ENCODE results near the gene PARD3B.

The PARD3B gene

GRCh38 chr2:204770735-204771134 lies 225.5 kb downstream of the PARD3B start:
- no peak for DNase-seq (ENCODE audit: low spot score)

GRCh38 chr2:204771721-204772120 lies 226.4 kb downstream of the PARD3B start:
- no peak for DNase-seq (ENCODE audit: low spot score)

DNA sequence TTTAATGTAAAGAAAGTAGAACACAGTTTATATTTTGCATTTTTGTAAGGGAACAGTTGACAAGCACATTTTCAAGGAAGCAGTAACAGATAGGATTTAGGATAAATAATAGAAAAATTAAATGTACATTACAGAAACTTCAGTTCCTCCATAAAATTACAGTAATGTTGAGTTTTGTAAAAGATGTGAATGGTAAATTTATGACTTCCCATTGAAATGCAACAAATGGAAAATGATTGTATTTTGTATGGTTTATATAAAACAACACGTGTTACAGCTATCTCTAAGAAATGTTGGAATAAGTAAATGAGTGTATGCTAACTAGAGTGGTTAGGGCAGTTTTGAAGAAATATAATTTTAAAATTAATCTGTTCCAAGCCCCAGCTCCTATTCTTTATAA lies 227.3 kb downstream of the PARD3B start:
- DNase-seq (ENCODE audit: low spot score): no peak

DNA sequence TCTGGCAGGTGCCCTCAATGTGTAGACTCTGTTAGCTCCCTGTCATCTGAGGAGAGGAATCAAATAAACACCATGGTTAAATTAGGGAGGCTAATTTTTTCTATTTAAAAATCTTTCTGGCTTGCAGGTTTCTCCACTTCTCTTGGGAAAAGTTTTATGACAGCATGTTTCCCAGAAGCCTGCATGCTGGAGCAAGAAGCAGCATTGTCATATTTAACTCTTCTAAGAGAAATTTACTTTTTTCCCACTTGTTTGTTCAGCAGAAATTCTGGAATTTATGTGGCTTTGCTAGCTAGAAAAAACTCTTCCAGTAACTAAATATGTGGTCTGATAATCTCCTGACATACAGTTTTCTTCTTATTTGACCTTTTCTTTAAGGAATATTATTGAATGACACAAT lies 230.5 kb downstream of the PARD3B start:
- DNase-seq (ENCODE audit: low spot score): no peak

- no peak for DNase-seq (ENCODE audit: low spot score)
These were observed 231.7 kb downstream of the PARD3B start for GRCh38 chr2:204776781-204777559.

DNA sequence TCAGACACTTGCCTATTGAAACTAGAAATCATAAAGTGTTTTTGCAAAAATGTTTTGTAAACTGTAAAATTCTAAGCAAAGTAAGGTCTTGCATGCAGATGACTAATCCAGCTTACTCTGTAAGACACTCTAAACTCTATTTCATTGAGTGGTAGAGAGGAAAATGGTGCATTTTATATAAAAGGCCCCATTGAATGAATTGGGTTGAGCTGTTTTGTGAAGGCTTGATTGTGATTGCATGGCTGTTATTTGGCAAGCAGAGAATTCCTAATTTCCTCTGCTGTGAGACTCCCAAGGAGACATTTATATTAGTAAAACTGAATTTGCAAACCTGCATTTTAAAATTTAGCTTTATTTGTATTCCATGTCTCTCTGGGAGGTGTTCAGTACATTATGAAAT lies 234.5 kb downstream of the PARD3B start:
- no peak for DNase-seq (ENCODE audit: low spot score)

DNA sequence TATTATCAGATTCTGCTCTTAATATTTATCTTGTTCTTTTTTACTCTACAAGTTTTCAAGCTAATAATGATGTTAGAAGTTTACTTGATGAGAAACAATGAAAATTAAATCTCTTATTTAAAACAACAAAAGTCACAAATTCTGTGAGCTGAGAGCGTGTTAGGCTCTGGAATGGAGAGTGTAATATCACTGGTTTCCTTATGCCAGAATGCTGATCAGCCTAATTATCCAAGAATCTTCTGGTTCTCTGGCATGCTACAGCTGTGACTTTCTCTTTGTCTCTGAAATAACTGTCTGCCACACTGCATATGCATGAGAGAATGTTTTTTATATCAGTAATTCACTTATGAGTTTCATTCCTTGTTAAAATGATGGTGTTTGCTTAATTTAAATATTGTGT lies 236.7 kb downstream of the PARD3B start:
- no peak for DNase-seq (ENCODE audit: low spot score)

DNA sequence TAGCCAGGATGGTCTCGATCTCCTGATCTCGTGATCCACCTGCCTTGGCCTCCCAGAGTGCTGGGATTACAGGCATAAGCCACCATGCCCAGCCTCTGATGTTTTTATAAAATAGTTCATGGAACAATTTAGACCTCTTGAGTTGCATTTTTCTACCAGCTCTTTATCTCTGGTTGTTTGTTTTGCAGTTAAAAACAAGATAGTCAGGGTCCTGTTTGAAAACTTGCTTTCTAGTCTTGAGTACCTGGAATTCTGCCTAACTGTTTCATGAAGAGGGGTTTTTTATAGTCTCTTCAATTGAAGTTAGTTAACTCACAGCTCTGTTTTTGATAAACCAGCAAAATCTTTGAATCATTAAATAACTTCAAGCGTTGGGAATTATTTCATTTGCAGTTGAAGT lies 244.8 kb downstream of the PARD3B start:
- DNase-seq (ENCODE audit: low spot score): no peak

DNA sequence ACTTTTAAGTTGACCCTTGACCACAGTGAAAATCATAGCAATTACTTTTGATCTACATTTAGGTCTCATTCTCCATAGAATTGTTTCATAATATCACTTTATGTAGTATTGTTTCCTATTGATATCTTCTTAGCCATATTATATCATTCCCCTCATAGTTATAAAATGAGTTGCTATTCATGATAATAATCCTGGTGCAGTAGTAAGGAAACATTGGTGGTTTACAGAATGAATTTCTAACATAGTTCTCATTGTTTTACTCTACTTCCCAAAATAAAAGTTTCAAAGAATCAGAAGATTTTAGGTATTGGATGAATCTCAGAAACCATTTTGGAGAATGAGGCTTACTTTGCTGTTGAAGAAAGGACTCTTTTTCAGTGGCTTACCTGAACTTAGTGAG lies 246.0 kb downstream of the PARD3B start:
- no peak for DNase-seq (ENCODE audit: low spot score)

DNA sequence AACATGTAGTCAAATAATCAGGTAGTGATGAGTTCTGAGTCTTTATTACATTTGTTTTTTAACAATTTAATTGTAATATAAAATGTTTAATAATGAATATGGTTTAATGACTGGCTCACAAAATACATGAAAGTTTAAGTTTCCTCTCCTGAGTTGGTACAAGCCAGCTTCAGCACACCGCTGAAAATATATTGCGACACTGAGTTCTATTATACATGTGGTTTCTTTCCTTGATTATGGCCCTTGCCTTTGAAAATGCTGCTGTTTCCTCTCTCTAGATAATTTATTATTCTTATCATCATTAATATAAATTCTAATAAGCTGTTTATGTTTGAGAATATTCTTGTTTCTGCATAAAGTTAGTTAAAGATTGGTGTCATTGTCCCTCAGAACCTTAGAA lies 249.3 kb downstream of the PARD3B start:
- DNase-seq (ENCODE audit: low spot score): no peak

DNA sequence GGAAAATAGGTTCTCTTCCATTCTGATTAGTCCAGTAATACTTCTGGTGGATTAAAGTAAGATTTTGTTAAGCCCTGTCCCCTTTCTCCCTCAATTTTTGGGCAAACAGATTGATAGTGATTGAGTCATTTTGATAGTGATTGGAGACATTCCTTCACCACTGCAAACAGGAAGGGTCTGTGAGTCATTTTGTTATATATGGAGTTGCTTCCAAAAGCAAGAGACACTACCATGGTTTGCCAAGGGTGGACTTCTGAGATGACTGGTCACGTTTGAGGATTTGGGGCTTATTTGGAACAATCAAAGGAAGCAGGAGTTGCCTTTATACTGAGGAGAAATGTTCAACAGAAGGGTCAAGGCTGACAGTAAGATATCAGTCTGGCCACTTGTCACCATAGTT lies 249.9 kb downstream of the PARD3B start:
- DNase-seq (ENCODE audit: low spot score): no peak

DNA sequence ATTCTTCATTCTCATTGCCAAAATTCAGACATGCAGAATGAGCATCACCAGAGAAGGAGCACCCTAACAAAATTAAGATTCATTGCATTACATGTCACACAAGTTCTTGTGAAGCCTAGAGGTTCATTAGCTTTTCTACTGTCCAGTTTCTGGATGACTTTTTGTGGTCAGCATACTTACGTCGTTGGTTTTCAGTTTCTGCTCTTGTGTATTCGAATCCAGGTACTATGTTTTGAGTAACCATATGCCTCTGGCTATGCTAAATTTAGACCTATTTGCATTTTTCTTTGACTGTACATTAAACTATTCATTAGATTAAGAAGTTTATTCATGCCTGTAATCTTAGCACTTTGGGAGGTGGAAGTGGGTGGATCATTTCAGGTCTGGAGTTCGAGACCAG lies 251.3 kb downstream of the PARD3B start:
- DNase-seq (ENCODE audit: low spot score): no peak

GRCh38 chr2:204799791-204800190 lies 254.5 kb downstream of the PARD3B start:
- DNase-seq (ENCODE audit: low spot score): no peak

- no peak for DNase-seq (ENCODE audit: low spot score)
These were observed 263.2 kb downstream of the PARD3B start for GRCh38 chr2:204808494-204808893.

GRCh38 chr2:204824751-204825453 lies 279.6 kb downstream of the PARD3B start:
- DNase-seq (ENCODE audit: low spot score): no peak

DNA sequence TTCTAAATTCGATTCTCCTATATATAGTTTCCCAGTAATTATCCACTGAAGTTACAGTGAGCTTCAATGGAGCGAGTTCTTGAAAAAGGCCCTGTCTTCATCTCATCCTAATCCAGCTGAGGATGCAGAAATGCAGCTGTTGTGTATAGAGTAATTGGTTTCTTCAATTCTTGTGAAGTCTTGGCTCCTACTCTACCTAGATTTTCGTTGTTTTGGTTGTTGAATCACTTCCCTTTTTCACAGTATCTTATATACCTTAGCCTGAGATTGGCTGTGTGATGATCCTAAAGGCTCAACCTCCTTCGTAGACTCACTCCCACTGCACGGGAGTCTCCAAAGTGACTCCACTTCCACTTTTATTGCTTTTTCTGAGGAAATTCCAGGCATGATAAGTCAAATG lies 280.4 kb downstream of the PARD3B start:
- DNase-seq (ENCODE audit: low spot score): no peak

GRCh38 chr2:204827701-204828590 lies 282.7 kb downstream of the PARD3B start:
- DNase-seq (ENCODE audit: low spot score): no peak

- DNase-seq (ENCODE audit: low spot score): no peak
These were observed 289.6 kb downstream of the PARD3B start for GRCh38 chr2:204834716-204835384.

DNA sequence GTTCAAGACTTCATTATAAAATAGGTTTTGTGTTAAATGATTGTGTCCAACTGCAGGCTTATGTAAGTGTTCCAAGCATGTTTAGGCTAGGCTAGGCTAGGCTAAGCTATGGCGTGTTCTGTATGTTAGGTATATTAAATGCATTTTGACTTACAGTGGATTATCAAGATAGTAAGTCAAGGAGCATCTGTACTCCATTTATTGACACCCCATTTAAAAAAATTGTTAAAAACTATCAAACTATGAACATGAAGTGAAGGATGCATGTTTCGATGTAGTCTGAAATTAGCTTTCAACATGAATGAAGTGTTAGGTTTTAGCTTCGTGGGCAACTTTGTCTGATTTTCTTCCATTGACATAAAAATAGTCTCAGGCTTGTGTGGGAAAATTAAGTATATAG lies 290.5 kb downstream of the PARD3B start:
- no peak for DNase-seq (ENCODE audit: low spot score)

GRCh38 chr2:204840504-204840903 lies 295.2 kb downstream of the PARD3B start:
- DNase-seq (ENCODE audit: low spot score): no peak

GRCh38 chr2:204842068-204842467 lies 296.8 kb downstream of the PARD3B start:
- no peak for DNase-seq (ENCODE audit: low spot score)
